Lower leg skin (tissue), 3 donors: ENCODE measurements around the gene SLC25A13.

ENCODE experiments used
- CTCF ChIP-seq, 3 donors: fragments of 450-650 bp; IDR thresholded peaks; one replicate each; pipeline ENCODE4 v1.5.1; 2016; ENCODE audit warnings: antibody characterized with exemption in 3 of 3, mild to moderate bottlenecking in 3 of 3, moderate library complexity in 2 of 3
- POLR2A ChIP-seq, 2 donors: fragments of 450-650 bp; IDR thresholded peaks; one replicate each; pipeline ENCODE4 v1.6.1; 2016 to 2017; ENCODE audit warnings: antibody characterized with exemption in 2 of 2, mild to moderate bottlenecking in 1 of 2, moderate library complexity in 1 of 2

GRCh38 chr7:96327429-96327828 lies 5.5 kb upstream of the SLC25A13 start:
- TF ChIP-seq CTCF (IDR thresholded peaks at IDR 0.05) (no peak), POLR2A (IDR thresholded peaks at IDR 0.05) (no peak)
